HG03135 (cell line): ENCODE results near the gene MAML2.

ENCODE experiments used
- ATAC-seq: cut with Tn5 transposase; IDR thresholded peaks from one replicate; pipeline ENCODE4 v1.9.1; 2021; ENCODE audit warnings: mild to moderate bottlenecking, moderate library complexity; ENCODE audit not compliant: unreplicated experiment

Gene MAML2

GRCh38 chr11:96215826-96216225 is 127.2 kb downstream of the MAML2 start:
- ATAC-seq: no peak

- peak; percentile 78 for ATAC-seq
Measured at GRCh38 chr11:96215110-96215782, 127.7 kb downstream of the MAML2 start.

GRCh38 chr11:96214777-96215109 is 128.3 kb downstream of the MAML2 start:
- no peak for ATAC-seq

GRCh38 chr11:96213500-96213899 is 129.5 kb downstream of the MAML2 start:
- ATAC-seq: no peak

GRCh38 chr11:96211436-96211835 is 131.6 kb downstream of the MAML2 start:
- no peak for ATAC-seq

GRCh38 chr11:96207459-96208449 is 135.2 kb downstream of the MAML2 start:
- ATAC-seq: no peak

GRCh38 chr11:96206955-96207354 is 136.0 kb downstream of the MAML2 start:
- ATAC-seq: no peak

- ATAC-seq: no peak
Measured at GRCh38 chr11:96205460-96205809, 137.6 kb downstream of the MAML2 start.

- no peak for ATAC-seq
Measured at GRCh38 chr11:96204721-96205459, 138.1 kb downstream of the MAML2 start.

- ATAC-seq: no peak
Measured at GRCh38 chr11:96204366-96204659, 138.7 kb downstream of the MAML2 start.

GRCh38 chr11:96203567-96204365 is 139.2 kb downstream of the MAML2 start:
- no peak for ATAC-seq

- ATAC-seq: no peak
Measured at GRCh38 chr11:96200243-96200642, 142.8 kb downstream of the MAML2 start.

GRCh38 chr11:96199563-96200025 is 143.4 kb downstream of the MAML2 start:
- ATAC-seq: no peak

GRCh38 chr11:96197801-96198701 is 144.9 kb downstream of the MAML2 start:
- ATAC-seq: peak; percentile 73

- no peak for ATAC-seq
Measured at GRCh38 chr11:96197103-96197502, 145.9 kb downstream of the MAML2 start.

GRCh38 chr11:96196181-96196662 is 146.8 kb downstream of the MAML2 start:
- no peak for ATAC-seq

GRCh38 chr11:96195671-96196070 is 147.3 kb downstream of the MAML2 start:
- no peak for ATAC-seq

GRCh38 chr11:96194581-96195374 is 148.2 kb downstream of the MAML2 start:
- no peak for ATAC-seq
